Type B pancreatic cell (in vitro differentiated cells): ENCODE data around the gene ZNF417. TPM values are rescaled to one million over a fixed set of nuclear protein-coding genes. Genes with fewer than 3 reads are reported as not detected.
"Not testable (repeated sequence)": the region's sequence is repeated elsewhere in the genome, so short reads cannot be mapped to it uniquely, and the experiment has no call there.

Experiments used
- DNase-seq: peaks from one replicate; pipeline ENCODE4 v3.0.0; 2021; ENCODE audit warnings: mixed read lengths; ENCODE audit not compliant: unreplicated experiment; ENCODE audit errors: extremely low spot score
- H3K27ac Mint-ChIP-seq: 2 replicates; pipeline ENCODE4 v1.8.0; 2021; ENCODE audit warnings: mild to moderate bottlenecking, mixed read lengths
- H3K27me3 Mint-ChIP-seq: 2 replicates; pipeline ENCODE4 v1.8.0; 2021; ENCODE audit warnings: mixed read lengths
- H3K36me3 Mint-ChIP-seq: 2 replicates; pipeline ENCODE4 v1.8.0; 2021; ENCODE audit warnings: mixed read lengths
- H3K4me1 Mint-ChIP-seq: one replicate; pipeline ENCODE4 v1.8.0; 2021; ENCODE audit warnings: mixed read lengths; ENCODE audit not compliant: unreplicated experiment
- H3K4me3 Mint-ChIP-seq: 2 replicates; pipeline ENCODE4 v1.8.0; 2021; ENCODE audit warnings: mild to moderate bottlenecking, mixed read lengths
- H3K9me3 Mint-ChIP-seq: 2 replicates; pipeline ENCODE4 v1.8.0; 2021; ENCODE audit warnings: mixed read lengths
- total RNA-seq: library from RNA; stranded (reverse); gene quantifications from 2 replicates; pipeline ENCODE4 v1.2.1, GENCODE V29; 2021; ENCODE audit warnings: low replicate concordance
- TF ChIP-seq, protein P1 (sequence below): fragments of 200-600 bp; sonication (generic); conservative IDR thresholded peaks from 2 replicates; pipeline ENCODE4 v1.5.0; 2021; ENCODE audit warnings: antibody characterized with exemption, mild to moderate bottlenecking

ZNF417 gene
- total RNA-seq, 1 donor from 2014 or later: 20.8 TPM

DNA sequence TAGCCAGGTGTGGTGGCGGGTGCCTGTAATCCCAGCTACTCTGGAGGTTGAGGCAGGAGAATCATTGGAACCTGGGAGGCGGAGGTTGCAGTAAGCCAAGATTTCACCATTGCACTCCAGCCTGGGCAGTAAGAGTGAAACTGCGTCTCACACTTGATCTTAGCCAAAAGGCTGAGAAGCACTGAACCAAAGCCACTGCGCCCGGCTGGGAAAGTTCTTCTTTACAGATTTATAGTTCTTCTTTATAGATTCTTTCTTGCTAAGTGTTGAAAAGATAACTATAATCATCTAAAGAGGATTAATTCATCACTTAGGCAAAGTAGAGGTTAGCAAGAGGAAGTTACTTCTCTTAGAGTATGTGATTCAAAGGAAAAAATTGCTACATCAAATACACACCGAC lies 11.1 kb downstream of the ZNF417 start:
- TF ChIP-seq, protein P1, sequence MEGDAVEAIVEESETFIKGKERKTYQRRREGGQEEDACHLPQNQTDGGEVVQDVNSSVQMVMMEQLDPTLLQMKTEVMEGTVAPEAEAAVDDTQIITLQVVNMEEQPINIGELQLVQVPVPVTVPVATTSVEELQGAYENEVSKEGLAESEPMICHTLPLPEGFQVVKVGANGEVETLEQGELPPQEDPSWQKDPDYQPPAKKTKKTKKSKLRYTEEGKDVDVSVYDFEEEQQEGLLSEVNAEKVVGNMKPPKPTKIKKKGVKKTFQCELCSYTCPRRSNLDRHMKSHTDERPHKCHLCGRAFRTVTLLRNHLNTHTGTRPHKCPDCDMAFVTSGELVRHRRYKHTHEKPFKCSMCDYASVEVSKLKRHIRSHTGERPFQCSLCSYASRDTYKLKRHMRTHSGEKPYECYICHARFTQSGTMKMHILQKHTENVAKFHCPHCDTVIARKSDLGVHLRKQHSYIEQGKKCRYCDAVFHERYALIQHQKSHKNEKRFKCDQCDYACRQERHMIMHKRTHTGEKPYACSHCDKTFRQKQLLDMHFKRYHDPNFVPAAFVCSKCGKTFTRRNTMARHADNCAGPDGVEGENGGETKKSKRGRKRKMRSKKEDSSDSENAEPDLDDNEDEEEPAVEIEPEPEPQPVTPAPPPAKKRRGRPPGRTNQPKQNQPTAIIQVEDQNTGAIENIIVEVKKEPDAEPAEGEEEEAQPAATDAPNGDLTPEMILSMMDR: no peak
- no peak for DNase-seq
- Mint-ChIP-seq H3K4me1 (peaks cover 6% of the 10 kb centered on the region), H3K9me3 (peaks cover 5% of the 10 kb centered on the region), H3K27ac (no peak overlapping the region), H3K4me3 (no peak overlapping the region), H3K27me3 (no peaks in the 10 kb centered on the region), H3K36me3 (peaks cover 41% of the 10 kb centered on the region)

GRCh38 chr19:57903618-57904184 lies 12.7 kb downstream of the ZNF417 start:
- peaks cover 36% of the 10 kb centered on the region for H3K36me3 Mint-ChIP-seq
- peaks cover 5% of the 10 kb centered on the region for H3K9me3 Mint-ChIP-seq
- TF ChIP-seq, protein P1: peak; percentile 3
- no peak overlapping the region for H3K27ac Mint-ChIP-seq
- H3K4me1 Mint-ChIP-seq: peaks cover 6% of the 10 kb centered on the region
- H3K4me3 Mint-ChIP-seq: no peak overlapping the region
- no peaks in the 10 kb centered on the region for H3K27me3 Mint-ChIP-seq
- DNase-seq: no peak

DNA sequence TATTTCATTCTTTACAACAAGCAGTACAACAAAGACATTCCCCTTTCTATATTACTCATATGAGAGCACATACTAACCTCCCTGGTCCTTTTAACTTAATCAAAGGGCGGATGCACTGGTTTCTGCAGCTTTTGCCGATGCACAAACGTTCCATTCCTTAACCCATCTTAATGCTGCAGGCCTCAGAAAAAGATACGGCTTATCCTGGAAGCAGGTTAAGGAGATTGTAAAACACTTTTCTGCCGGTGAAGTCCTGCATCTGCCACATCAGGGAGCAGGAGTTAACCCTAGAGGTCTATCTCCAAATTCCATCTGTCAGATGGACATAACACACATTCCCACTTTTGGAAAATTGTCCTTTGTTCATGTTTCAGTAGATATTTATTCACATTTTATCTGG lies 16.1 kb downstream of the ZNF417 start:
- Mint-ChIP-seq H3K27ac (no peak overlapping the region), H3K36me3 (peaks cover 13% of the 10 kb centered on the region), H3K27me3 (no peaks in the 10 kb centered on the region), H3K9me3 (peaks cover 5% of the 10 kb centered on the region), H3K4me1 (peaks cover 6% of the 10 kb centered on the region), H3K4me3 (no peak overlapping the region)
- TF ChIP-seq, protein P1: no peak
- no peak for DNase-seq

DNA sequence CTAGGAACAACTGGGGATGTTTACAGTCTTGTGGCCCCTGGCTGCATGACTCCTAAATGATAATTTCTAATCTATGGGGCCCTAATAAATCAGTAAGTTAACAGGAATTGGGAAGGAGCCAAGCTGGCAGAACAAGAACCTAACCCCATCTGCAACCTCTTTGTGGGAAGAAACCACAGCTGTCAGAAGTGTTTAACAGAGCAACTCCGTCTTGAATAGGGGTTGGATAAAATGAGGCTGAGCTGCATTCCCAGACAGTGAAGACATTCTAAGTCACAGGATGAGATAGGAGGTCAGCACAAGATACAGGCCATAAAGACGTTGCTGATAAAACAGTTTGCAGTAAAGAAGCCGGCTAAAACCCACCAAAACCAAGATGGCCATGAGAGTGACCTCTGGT lies 25.7 kb downstream of the ZNF417 start:
- not testable (repeated sequence) for H3K27me3 Mint-ChIP-seq, DNase-seq
- peak overlapping the region; percentile 83 for H3K27ac Mint-ChIP-seq
- H3K9me3 Mint-ChIP-seq: peaks cover 22% of the 10 kb centered on the region
- H3K4me1 Mint-ChIP-seq: peaks cover 22% of the 10 kb centered on the region
- peaks cover 31% of the 10 kb centered on the region for H3K36me3 Mint-ChIP-seq
- H3K4me3 Mint-ChIP-seq: peak overlapping the region; percentile 72

DNA sequence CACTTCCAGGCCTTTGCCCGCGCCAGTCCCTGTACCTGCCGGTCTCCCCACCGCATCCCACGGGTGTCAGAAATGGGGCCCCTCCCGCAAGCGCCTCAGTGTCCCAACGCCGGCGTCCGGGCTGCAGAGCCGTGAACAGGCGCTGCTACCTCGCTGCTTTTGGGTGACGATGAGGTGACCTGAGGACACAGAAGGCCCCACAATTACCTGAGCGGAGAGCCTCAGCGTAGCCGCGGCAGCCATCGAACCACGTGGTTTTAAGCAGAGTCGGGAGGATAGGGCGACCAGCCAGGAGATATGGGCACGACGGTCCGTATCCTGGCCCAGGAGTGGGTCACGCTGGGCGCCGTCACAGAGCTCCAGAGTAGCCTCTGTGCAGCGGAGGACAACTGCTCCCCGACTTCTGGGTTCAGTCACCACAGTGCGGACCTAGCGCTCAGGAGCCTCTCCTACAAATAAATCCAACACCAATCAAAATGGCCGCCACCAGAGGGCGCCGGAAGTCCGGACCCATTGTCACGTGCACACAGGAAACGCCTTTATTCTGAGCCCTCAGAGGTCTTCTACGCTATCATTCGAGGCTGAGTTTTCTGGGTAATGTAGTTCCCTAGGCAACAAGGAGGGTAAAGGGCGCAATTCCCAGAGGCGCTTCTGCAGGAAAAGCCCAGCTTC lies 27.7 kb downstream of the ZNF417 start, which contains the start of gene ZNF814:
TSS of gene ZNF814 (minus strand) at position 478 of the 672 bp plus-strand sequence. CDS start at position 243, 235 bp downstream.
- Mint-ChIP-seq H3K4me3 (peak within 1 kb of the TSS; percentile 97), H3K36me3 (peaks cover 51% of the 10 kb centered on the region), H3K27me3 (no peaks in the 10 kb centered on the region), H3K9me3 (peaks cover 22% of the 10 kb centered on the region), H3K27ac (peak within 1 kb of the TSS; percentile 85), H3K4me1 (peaks cover 22% of the 10 kb centered on the region)
- peak; percentile 90 for DNase-seq
- TF ChIP-seq, protein P1: peak; percentile 69

DNA sequence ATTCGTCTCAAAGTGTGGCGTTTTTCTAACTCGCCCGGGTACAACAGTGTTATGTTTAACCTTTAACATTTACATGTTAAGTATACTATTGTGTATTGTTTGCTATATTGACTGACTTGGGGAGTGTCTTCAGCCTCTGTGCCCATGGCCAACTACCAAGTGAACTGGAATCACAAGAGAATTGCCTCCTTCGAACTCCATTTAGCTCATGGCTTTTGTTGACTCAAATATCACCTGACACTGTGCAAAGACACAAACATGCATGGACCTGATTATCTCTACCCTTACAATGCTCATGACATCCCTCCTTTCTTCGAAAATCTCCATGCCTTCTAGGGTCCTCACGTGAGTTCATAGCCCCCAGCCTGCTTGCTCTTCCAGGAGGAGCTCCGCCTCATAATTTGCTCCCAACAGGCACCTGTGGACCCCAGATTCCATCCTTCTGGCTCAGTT lies 28.3 kb downstream of the ZNF417 start:
- Mint-ChIP-seq H3K4me3 (peak overlapping the region; percentile 97), H3K4me1 (peaks cover 22% of the 10 kb centered on the region), H3K36me3 (peaks cover 52% of the 10 kb centered on the region), H3K9me3 (peaks cover 22% of the 10 kb centered on the region), H3K27ac (peak overlapping the region; percentile 85), H3K27me3 (no peaks in the 10 kb centered on the region)
- TF ChIP-seq, protein P1: no peak
- DNase-seq: no peak
